ENCODE results near the gene OR6Y1.

Gene OR6Y1

GRCh38 chr1:158572226-158572625 lies 18.0 kb upstream of the OR6Y1 start:
- no peak for DNase-seq (ENCODE audit: low read depth, low spot score)
- in situ Hi-C loops (cut with HindIII; ENCODE audit: low sequenced_read_pairs) = no loop called here
- TF ChIP-seq CTCF (IDR thresholded peaks at IDR 0.05; ENCODE audit: low read depth, low read length) = no peak
- H3K4me3 ChIP-seq (ENCODE audit: low read depth, low read length) = no peak overlapping the region

GRCh38 chr1:158570480-158570879 lies 16.3 kb upstream of the OR6Y1 start, which contains the start of gene OR6P1:
Gene OR6P1, minus strand, starts transcription at chr1:158570580. Its CDS starts 6,976 bp downstream, at chr1:158563604.
- no peak for DNase-seq (ENCODE audit: low read depth, low spot score)
- no peak for TF ChIP-seq CTCF (IDR thresholded peaks at IDR 0.05; ENCODE audit: low read depth, low read length)
- in situ Hi-C loops (cut with HindIII; ENCODE audit: low sequenced_read_pairs) = no loop called here
- no peak within 1 kb of the TSS for H3K4me3 ChIP-seq (ENCODE audit: low read depth, low read length)

- no peak overlapping the region for H3K4me3 ChIP-seq (ENCODE audit: low read depth, low read length)
- in situ Hi-C loops (cut with HindIII; ENCODE audit: low sequenced_read_pairs) = no loop called here
- no peak for DNase-seq (ENCODE audit: low read depth, low spot score)
- no peak for TF ChIP-seq CTCF (IDR thresholded peaks at IDR 0.05; ENCODE audit: low read depth, low read length)
Observed at GRCh38 chr1:158564608-158565007, 10.4 kb upstream of the OR6Y1 start.

- TF ChIP-seq CTCF (IDR thresholded peaks at IDR 0.05; ENCODE audit: low read depth, low read length) = no peak
- in situ Hi-C loops (cut with HindIII; ENCODE audit: low sequenced_read_pairs) = no loop called here
- no peak for DNase-seq (ENCODE audit: low read depth, low spot score)
- H3K4me3 ChIP-seq (ENCODE audit: low read depth, low read length) = no peak overlapping the region
Observed at GRCh38 chr1:158563853-158564252, 9.6 kb upstream of the OR6Y1 start.

- DNase-seq (ENCODE audit: low read depth, low spot score) = no peak
- H3K4me3 ChIP-seq (ENCODE audit: low read depth, low read length) = no peak overlapping the region
- no peak for TF ChIP-seq CTCF (IDR thresholded peaks at IDR 0.05; ENCODE audit: low read depth, low read length)
- in situ Hi-C loops (cut with HindIII; ENCODE audit: low sequenced_read_pairs) = no loop called here
Observed at GRCh38 chr1:158559696-158560095, 5.5 kb upstream of the OR6Y1 start.

- in situ Hi-C loops (cut with HindIII; ENCODE audit: low sequenced_read_pairs) = no loop called here
- no peak for DNase-seq (ENCODE audit: low read depth, low spot score)
Observed at GRCh38 chr1:158552296-158552695, 1.9 kb downstream of the OR6Y1 start.

More at GRCh38 chr1:158552296-158552695, 1.9 kb downstream of the OR6Y1 start:
- H3K4me3 ChIP-seq (ENCODE audit: low read depth, low read length) = no peak overlapping the region
- no peak for TF ChIP-seq CTCF (IDR thresholded peaks at IDR 0.05; ENCODE audit: low read depth, low read length)

Data from astrocyte of the spinal cord (primary cell).